ENCODE results near the gene PARP16.

The PARP16 gene

GRCh38 chr15:65248511-65249255 lies 38.0 kb downstream of the PARP16 start:
- no peaks in the 10 kb centered on the region for H3K9me3 ChIP-seq (ENCODE audit: insufficient read depth, low read length, severe bottlenecking)
- no peaks in the 10 kb centered on the region for H3K4me1 ChIP-seq (ENCODE audit: insufficient read depth, low read length)
- TF ChIP-seq CTCF (IDR thresholded peaks at IDR 0.05; ENCODE audit: borderline replicate concordance, extremely low read depth, low read length, poor library complexity, severe bottlenecking) (no peak), EZH2 (IDR thresholded peaks at IDR 0.05; ENCODE audit: borderline replicate concordance, low read depth, low read length, severe bottlenecking) (no peak)
- no peaks in the 10 kb centered on the region for H3K27me3 ChIP-seq (ENCODE audit: insufficient read depth, low read length, poor library complexity)
- peaks cover 7% of the 10 kb centered on the region for H3K36me3 ChIP-seq (ENCODE audit: insufficient read depth, low read length)
- H3K9ac ChIP-seq (ENCODE audit: low read depth, low read length), result no peak overlapping the region
- no peaks in the 10 kb centered on the region for H3K79me2 ChIP-seq (ENCODE audit: insufficient read depth, low read length)
- H3K27ac ChIP-seq (ENCODE audit: low read length), result no peak overlapping the region
- DNase-seq, result no peak
- no peak for ATAC-seq (ENCODE audit: insufficient read depth, low read depth)
- no peaks in the 10 kb centered on the region for H4K20me1 ChIP-seq (ENCODE audit: insufficient read depth, low read length)
- no peak overlapping the region for H3K4me2 ChIP-seq (ENCODE audit: insufficient read depth, low read length)
- no peak overlapping the region for H2AFZ ChIP-seq (ENCODE audit: low read depth, low read length)
- H3K4me3 ChIP-seq (ENCODE audit: low read depth in 1 of 2, low read length in 2 of 2), result no peak overlapping the region

- Histone ChIP-seq H3K4me3 (ENCODE audit: low read depth in 1 of 2, low read length in 2 of 2) (no peak overlapping the region), H3K79me2 (ENCODE audit: insufficient read depth, low read length) (no peaks in the 10 kb centered on the region), H3K4me1 (ENCODE audit: insufficient read depth, low read length) (no peaks in the 10 kb centered on the region), H3K27me3 (ENCODE audit: insufficient read depth, low read length, poor library complexity) (no peaks in the 10 kb centered on the region), H3K4me2 (ENCODE audit: insufficient read depth, low read length) (no peak overlapping the region), H2AFZ (ENCODE audit: low read depth, low read length) (no peak overlapping the region), H3K36me3 (ENCODE audit: insufficient read depth, low read length) (peaks cover 2% of the 10 kb centered on the region; the same call in 1 of the 2 replicates), H3K9me3 (ENCODE audit: insufficient read depth, low read length, severe bottlenecking) (no peaks in the 10 kb centered on the region), H4K20me1 (ENCODE audit: insufficient read depth, low read length) (no peaks in the 10 kb centered on the region), H3K9ac (ENCODE audit: low read depth, low read length) (no peak overlapping the region), H3K27ac (ENCODE audit: low read length) (no peak overlapping the region)
- TF ChIP-seq CTCF (IDR thresholded peaks at IDR 0.05; ENCODE audit: borderline replicate concordance, extremely low read depth, low read length, poor library complexity, severe bottlenecking), result no peak
- TF ChIP-seq EZH2 (IDR thresholded peaks at IDR 0.05; ENCODE audit: borderline replicate concordance, low read depth, low read length, severe bottlenecking), result no peak
- ATAC-seq (ENCODE audit: insufficient read depth, low read depth) (no peak), DNase-seq (no peak)
Observed at GRCh38 chr15:65246939-65247338, 39.7 kb downstream of the PARP16 start.

- Histone ChIP-seq H3K27me3 (ENCODE audit: insufficient read depth, low read length, poor library complexity) (no peaks in the 10 kb centered on the region), H3K79me2 (ENCODE audit: insufficient read depth, low read length) (no peaks in the 10 kb centered on the region), H3K4me1 (ENCODE audit: insufficient read depth, low read length) (no peaks in the 10 kb centered on the region), H4K20me1 (ENCODE audit: insufficient read depth, low read length) (no peaks in the 10 kb centered on the region), H3K27ac (ENCODE audit: low read length) (no peak overlapping the region), H3K9me3 (ENCODE audit: insufficient read depth, low read length, severe bottlenecking) (no peaks in the 10 kb centered on the region), H3K36me3 (ENCODE audit: insufficient read depth, low read length) (peaks cover 2% of the 10 kb centered on the region; the same call in 1 of the 2 replicates), H2AFZ (ENCODE audit: low read depth, low read length) (no peak overlapping the region), H3K4me2 (ENCODE audit: insufficient read depth, low read length) (no peak overlapping the region), H3K4me3 (ENCODE audit: low read depth in 1 of 2, low read length in 2 of 2) (no peak overlapping the region), H3K9ac (ENCODE audit: low read depth, low read length) (no peak overlapping the region)
- TF ChIP-seq EZH2 (IDR thresholded peaks at IDR 0.05; ENCODE audit: borderline replicate concordance, low read depth, low read length, severe bottlenecking) (no peak), CTCF (IDR thresholded peaks at IDR 0.05; ENCODE audit: borderline replicate concordance, extremely low read depth, low read length, poor library complexity, severe bottlenecking) (no peak)
- no peak for DNase-seq
- ATAC-seq (ENCODE audit: insufficient read depth, low read depth), result no peak
Observed at GRCh38 chr15:65246026-65246714, 40.5 kb downstream of the PARP16 start.

Measured in DND-41 (cell line).